Upper lobe of right lung (tissue), 1 donor: ENCODE results near the gene CLPSL2. TPM values are rescaled to one million over a fixed set of nuclear protein-coding genes. Genes with fewer than 3 reads are reported as not detected.

Source experiments
- ATAC-seq: fragments of 200-7000 bp; cut with Tn5 transposase; one replicate; pipeline ENCODE4 v1.9.1; 2020; ENCODE audit warnings: mild to moderate bottlenecking, moderate library complexity
- DNase-seq: peaks from one replicate; pipeline ENCODE4 v3.0.0-alpha.2; 2020
- H3K27ac ChIP-seq: fragments of 200-600 bp; one replicate; pipeline ENCODE4 v1.8.0; 2022
- H3K27me3 ChIP-seq: fragments of 200-600 bp; one replicate; pipeline ENCODE4 v1.8.0; 2022; ENCODE audit warnings: mild to moderate bottlenecking
- H3K36me3 ChIP-seq: fragments of 200-600 bp; one replicate; pipeline ENCODE4 v1.8.0; 2022
- H3K4me1 ChIP-seq: fragments of 200-600 bp; one replicate; pipeline ENCODE4 v1.8.0; 2022
- H3K4me3 ChIP-seq: fragments of 200-600 bp; one replicate; pipeline ENCODE4 v1.8.0; 2022; ENCODE audit warnings: mild to moderate bottlenecking
- H3K9me3 ChIP-seq: fragments of 200-600 bp; one replicate; pipeline ENCODE4 v1.8.0; 2022
- CTCF ChIP-seq: fragments of 200-600 bp; IDR thresholded peaks from one replicate; pipeline ENCODE4 v1.8.0; 2022; ENCODE audit warnings: antibody characterized with exemption
- intact Hi-C: fragments of 100-400 bp; cut with DNase I; formaldehyde crosslinking; loops from one replicate; pipeline ENCODE4 v1.11.0; 2022
- total RNA-seq: library from RNA; stranded (reverse); fragmentation: NEBNext Ultra II Directional; extraction: Animal tissue kit (Norgen Biotek cat#: 25700); gene quantifications from one replicate; pipeline ENCODE4 v1.2.1, GENCODE V29; 2021
- donor health status: DM: no; HTN: yes; CAD: no; lungs with severe emphysema.

The CLPSL2 gene
- total RNA-seq, 1 donor from 2014 or later: not detected

- intact Hi-C loops: no loop called here
- peak; percentile 55 for DNase-seq
- ATAC-seq: peak; percentile 43
- Histone ChIP-seq H3K27ac (no peak overlapping the region), H3K9me3 (no peaks in the 10 kb centered on the region), H3K4me3 (no peak overlapping the region), H3K27me3 (peaks cover 7% of the 10 kb centered on the region), H3K4me1 (no peaks in the 10 kb centered on the region), H3K36me3 (no peaks in the 10 kb centered on the region)
- no peak for TF ChIP-seq CTCF
These were observed 34.7 kb downstream of the CLPSL2 start for GRCh38 chr6:35810971-35811698.

GRCh38 chr6:35811699-35811995, 35.2 kb downstream of the CLPSL2 start:
- Histone ChIP-seq H3K27ac (no peak overlapping the region), H3K36me3 (no peaks in the 10 kb centered on the region), H3K4me3 (no peak overlapping the region), H3K27me3 (peaks cover 2% of the 10 kb centered on the region), H3K9me3 (no peaks in the 10 kb centered on the region), H3K4me1 (no peaks in the 10 kb centered on the region)
- TF ChIP-seq CTCF: no peak
- no peak for ATAC-seq
- intact Hi-C loops: no loop called here
- no peak for DNase-seq

GRCh38 chr6:35817515-35817914, 41.1 kb downstream of the CLPSL2 start:
- Histone ChIP-seq H3K27me3 (no peaks in the 10 kb centered on the region), H3K27ac (no peak overlapping the region), H3K4me3 (no peak overlapping the region), H3K9me3 (no peaks in the 10 kb centered on the region), H3K36me3 (no peaks in the 10 kb centered on the region), H3K4me1 (no peaks in the 10 kb centered on the region)
- TF ChIP-seq CTCF: no peak
- intact Hi-C loops: no loop called here
- ATAC-seq (no peak), DNase-seq (no peak)

GRCh38 chr6:35823601-35824000, 47.2 kb downstream of the CLPSL2 start:
- no peaks in the 10 kb centered on the region for H3K9me3 ChIP-seq
- no peak overlapping the region for H3K4me3 ChIP-seq
- DNase-seq (no peak), ATAC-seq (no peak)
- no peaks in the 10 kb centered on the region for H3K36me3 ChIP-seq
- H3K4me1 ChIP-seq: no peaks in the 10 kb centered on the region
- no peak for TF ChIP-seq CTCF
- intact Hi-C loops: no loop called here
- H3K27me3 ChIP-seq: no peaks in the 10 kb centered on the region
- no peak overlapping the region for H3K27ac ChIP-seq

- H3K4me1 ChIP-seq: no peaks in the 10 kb centered on the region
- intact Hi-C loops: no loop called here
- no peak for DNase-seq
- no peak for ATAC-seq
- no peak overlapping the region for H3K4me3 ChIP-seq
- no peak for TF ChIP-seq CTCF
- no peaks in the 10 kb centered on the region for H3K27me3 ChIP-seq
- no peaks in the 10 kb centered on the region for H3K36me3 ChIP-seq
- H3K27ac ChIP-seq: no peak overlapping the region
- H3K9me3 ChIP-seq: no peaks in the 10 kb centered on the region
These were observed 48.3 kb downstream of the CLPSL2 start for GRCh38 chr6:35824552-35825192.

Other genes with a start within 250 kb of the CLPSL2 start
- 142 TPM for gene FKBP5, start 87.7 kb upstream of the CLPSL2 start, total RNA-seq
- gene ARMC12, start 39.6 kb upstream of the CLPSL2 start, total RNA-seq: 0.52 TPM
- not detected for gene CLPSL1, start 4.4 kb downstream of the CLPSL2 start, total RNA-seq
- gene CLPS, start 20.7 kb downstream of the CLPSL2 start, total RNA-seq: not detected
- not detected for gene LHFPL5, start 28.8 kb downstream of the CLPSL2 start, total RNA-seq
- gene SRPK1, start 144.5 kb downstream of the CLPSL2 start, total RNA-seq: 40.6 TPM
- gene SLC26A8, start 248.0 kb downstream of the CLPSL2 start, total RNA-seq: 0.52 TPM